AG20443 (cell line): ENCODE data around the gene SLCO4C1.

Experiments used
- DNase-seq: peaks from one replicate; pipeline ENCODE4 v3.0.0; 2012; ENCODE audit warnings: low spot score, mixed read lengths

Gene SLCO4C1

DNA sequence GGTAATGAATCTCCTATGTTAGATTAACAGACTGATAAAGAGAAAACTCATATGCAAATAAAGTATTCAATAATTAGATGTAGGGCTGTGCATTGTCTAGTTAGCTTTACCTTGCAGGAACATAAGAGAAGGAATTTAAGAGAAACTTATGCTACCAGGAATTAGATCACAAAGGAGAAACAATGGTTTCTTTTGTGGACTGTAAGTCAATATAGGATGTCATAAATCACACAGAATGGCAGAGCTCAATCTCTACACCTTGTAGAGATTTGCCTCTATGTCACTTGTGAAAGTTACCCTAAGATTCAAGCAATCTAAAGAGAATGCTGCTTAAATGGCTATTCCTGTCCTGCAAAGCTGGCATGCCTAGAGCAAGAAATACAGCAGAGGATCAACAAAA is 26.0 kb downstream of the SLCO4C1 start:
- DNase-seq = no peak

- no peak for DNase-seq
These were observed 33.4 kb downstream of the SLCO4C1 start for GRCh38 chr5:102262688-102263087.

DNA sequence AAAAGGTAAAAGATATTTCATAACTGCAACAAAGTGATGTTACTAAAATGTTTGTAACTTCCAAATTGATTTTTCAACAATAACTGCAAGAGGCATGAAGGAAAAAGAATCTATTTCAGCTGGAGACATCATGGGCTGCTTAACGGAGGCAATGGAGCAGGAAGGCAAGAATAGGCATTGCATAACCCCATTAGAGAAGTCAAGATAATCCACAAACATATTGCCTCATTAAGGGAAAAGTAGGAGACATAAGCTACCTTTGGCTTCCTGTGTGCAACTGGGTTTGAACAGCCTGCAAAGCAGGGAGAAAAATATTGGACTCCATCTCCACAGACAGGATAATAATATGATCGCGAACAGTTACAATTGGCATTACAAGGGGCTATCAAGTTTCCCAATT is 46.7 kb downstream of the SLCO4C1 start:
- no peak for DNase-seq

GRCh38 chr5:102243213-102243612 is 52.9 kb downstream of the SLCO4C1 start:
- no peak for DNase-seq

- DNase-seq = no peak
These were observed 54.2 kb downstream of the SLCO4C1 start for GRCh38 chr5:102241809-102242421.

GRCh38 chr5:102231693-102232619 is 64.1 kb downstream of the SLCO4C1 start:
- DNase-seq = no peak

DNA sequence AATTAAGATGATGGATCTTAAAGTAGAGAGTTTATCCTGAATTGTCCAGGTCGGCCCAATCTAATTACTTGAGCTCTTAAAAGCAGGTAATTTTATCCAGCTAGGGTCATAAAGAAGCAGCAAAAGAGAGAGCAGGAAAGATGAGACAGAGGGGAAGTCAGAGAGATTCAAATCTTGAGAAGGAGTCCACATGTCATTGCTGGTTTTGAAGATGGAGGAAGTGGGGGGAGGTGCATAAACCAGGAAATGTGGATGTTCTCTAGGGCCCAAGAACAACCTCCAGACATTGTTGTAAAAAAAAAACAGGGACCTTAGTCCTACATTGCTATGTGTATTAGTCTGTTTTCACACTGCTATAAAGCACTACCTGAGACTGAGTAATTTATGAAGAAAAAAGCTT is 66.4 kb downstream of the SLCO4C1 start:
- DNase-seq = no peak

DNA sequence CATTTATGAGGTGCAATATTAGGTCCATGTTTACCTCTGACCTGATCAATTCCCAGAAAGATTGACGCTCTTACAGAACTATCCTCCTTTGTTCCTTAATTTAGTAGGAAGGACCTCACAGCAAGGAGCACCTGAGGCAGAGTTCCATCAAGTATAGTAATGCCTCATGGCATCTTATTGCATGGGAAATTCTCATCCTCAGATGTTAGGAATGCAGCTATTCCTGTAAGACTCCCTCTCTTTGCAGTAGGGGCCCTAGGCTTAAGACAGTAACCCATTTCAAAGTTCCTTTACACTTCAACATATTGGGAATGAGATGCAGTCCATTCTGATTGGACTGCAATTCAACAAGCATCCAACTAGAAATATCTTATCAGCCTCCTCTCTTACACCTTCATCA is 69.8 kb downstream of the SLCO4C1 start:
- no peak for DNase-seq

- no peak for DNase-seq
These were observed 72.3 kb downstream of the SLCO4C1 start for GRCh38 chr5:102223542-102224477.

- DNase-seq = no peak
These were observed 73.3 kb downstream of the SLCO4C1 start for GRCh38 chr5:102222772-102223171.

DNA sequence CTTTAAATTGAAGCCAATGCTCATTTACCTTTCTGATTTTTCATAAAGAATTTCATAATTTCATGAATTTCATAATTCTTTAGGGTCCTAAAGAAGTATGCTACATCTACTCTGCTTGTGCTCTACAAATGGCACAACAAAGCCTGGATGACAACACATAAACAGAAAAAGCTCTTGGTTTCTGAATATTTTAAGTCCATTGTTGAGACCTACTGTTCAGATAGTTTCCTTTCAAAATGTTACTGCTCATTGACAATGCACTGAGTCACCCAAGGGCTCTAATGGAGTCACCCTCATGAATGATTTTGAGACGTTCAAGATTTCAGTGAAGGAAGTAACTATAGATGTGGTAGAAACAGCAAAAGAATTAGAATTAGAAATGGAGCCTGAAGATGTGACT is 74.1 kb downstream of the SLCO4C1 start:
- no peak for DNase-seq

- no peak for DNase-seq
These were observed 77.9 kb downstream of the SLCO4C1 start for GRCh38 chr5:102218159-102218558.

DNA sequence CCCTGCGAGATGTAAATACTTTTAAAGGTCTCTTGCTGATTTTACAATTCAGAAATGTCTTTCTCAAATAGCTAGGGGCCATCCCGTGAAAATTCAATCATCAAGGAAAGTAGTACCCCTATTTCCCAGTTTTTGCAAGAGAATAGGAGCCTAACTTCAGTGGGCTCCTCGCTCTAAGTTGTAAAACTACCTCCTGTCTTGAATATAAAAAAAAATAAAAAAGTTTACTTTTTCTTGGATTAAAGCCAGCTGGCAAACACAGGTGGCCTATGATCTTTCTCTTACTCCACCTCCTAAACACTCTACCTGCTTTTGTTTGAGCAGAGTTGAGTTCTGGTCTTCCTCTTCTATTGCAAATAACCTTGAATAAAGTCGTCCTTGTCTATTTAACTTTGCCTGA is 79.4 kb downstream of the SLCO4C1 start:
- no peak for DNase-seq

- DNase-seq = no peak
These were observed 84.9 kb downstream of the SLCO4C1 start for GRCh38 chr5:102211165-102211564.

GRCh38 chr5:102200861-102201260 is 95.2 kb downstream of the SLCO4C1 start:
- DNase-seq = no peak

DNA sequence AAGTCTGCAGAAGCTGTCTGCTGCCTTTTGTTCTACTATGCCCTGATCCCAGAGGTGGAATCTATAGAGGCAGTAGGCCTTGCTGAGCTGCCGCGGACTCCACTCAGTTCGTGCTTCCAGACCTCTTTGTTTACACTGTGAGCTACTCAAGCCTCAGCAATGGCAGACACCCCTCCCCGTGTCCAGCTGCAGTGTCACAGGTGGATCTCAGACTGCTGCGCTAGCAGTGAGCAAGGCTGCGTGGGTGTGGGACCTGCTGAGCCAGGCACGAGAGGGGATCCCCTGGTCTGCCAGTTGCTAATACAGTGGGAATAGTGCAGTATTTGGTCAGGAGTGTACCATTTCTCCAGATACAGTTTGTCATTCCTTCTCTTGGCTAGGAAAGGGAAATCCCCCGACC is 99.6 kb downstream of the SLCO4C1 start:
- DNase-seq = no peak
